Gastrocnemius medialis (tissue), 4 donors: ENCODE data around the gene CASP9. TPM values are rescaled to one million over a fixed set of nuclear protein-coding genes. Genes with fewer than 3 reads are reported as not detected.

Experiments used
- ATAC-seq, 2 donors: fragments of 150-250 bp; one replicate each; pipeline ENCODE4 v1.9.1; 2016
- DNase-seq, 2 donors: peaks; one replicate each; pipeline ENCODE4 v3.0.0-alpha.2; 2019
- H3K27ac ChIP-seq, 4 donors: fragments of 200-600 bp; sonication (generic); 1 replicate in 1 of 4; 2 replicates in 3 of 4; pipeline ENCODE4 v1.5.1; 2016 to 2018; ENCODE audit warnings: mild to moderate bottlenecking in 2 of 4, moderate library complexity in 1 of 4
- H3K27me3 ChIP-seq, 3 donors: fragments of 200-600 bp; sonication (generic) in 2 of 3; 1 replicate in 1 of 3; 2 replicates in 2 of 3; pipeline versions ENCODE4 v1.5.1 to v1.6.0; 2016 to 2019; ENCODE audit warnings: mild to moderate bottlenecking in 1 of 3, moderate library complexity in 1 of 3
- H3K36me3 ChIP-seq, 2 donors: fragments of 200-600 bp; sonication (generic) in 1 of 2; one replicate each; pipeline ENCODE4 v1.5.1; 2017 to 2018
- H3K4me1 ChIP-seq, 2 donors: fragments of 200-600 bp; sonication (generic) in 1 of 2; one replicate each; pipeline ENCODE4 v1.5.1; 2016 to 2017; ENCODE audit warnings: mild to moderate bottlenecking in 2 of 2
- H3K4me3 ChIP-seq, 4 donors: fragments of 200-600 bp; sonication (generic) in 3 of 4; 1 replicate in 1 of 4; 2 replicates in 3 of 4; pipeline ENCODE4 v1.5.1; 2016 to 2019; ENCODE audit warnings: mild to moderate bottlenecking in 2 of 4
- H3K9me3 ChIP-seq, 3 donors: fragments of 200-600 bp; sonication (generic) in 2 of 3; 1 replicate in 1 of 3; 2 replicates in 2 of 3; pipeline ENCODE4 v1.5.1; 2016 to 2019
- POLR2A ChIP-seq, 2 donors: fragments of 450-650 bp; IDR thresholded peaks; one replicate each; pipeline ENCODE4 v1.6.1; 2017; ENCODE audit warnings: antibody characterized with exemption in 2 of 2, mild to moderate bottlenecking in 2 of 2, moderate library complexity in 2 of 2
- in situ Hi-C, 4 donors: fragments of 200-750 bp; cut with MboI; loops; one replicate each; pipeline versions ENCODE4 v1.15.0 to v1.8.0; 2017; ENCODE audit warnings: low sequenced_read_pairs in 4 of 4
- intact Hi-C: fragments of 100-400 bp; cut with DNase I; formaldehyde crosslinking; loops from one replicate; pipeline ENCODE4 v1.15.1; 2023; ENCODE audit warnings: low total_unique reads
- total RNA-seq, 4 donors: library from RNA; depleted of rRNA; stranded (reverse); fragments of >200 nt; gene quantifications; one replicate each; pipeline versions ENCODE4 v1.1.0 to v1.2.3, GENCODE V29; 2016
- TF ChIP-seq, protein P1 (sequence below), 5 experiments: fragments of 450-650 bp in 3 of 5; fragments of 200-600 bp in 2 of 5; sonication (generic) in 2 of 5; IDR thresholded peaks in 4 of 5; conservative IDR thresholded peaks in 1 of 5; 1 replicate in 4 of 5; 2 replicates in 1 of 5; pipeline ENCODE4 v1.5.1; 2016 to 2019; ENCODE audit warnings: antibody characterized with exemption in 5 of 5, mild to moderate bottlenecking in 3 of 5, moderate library complexity in 3 of 5

The CASP9 gene
- total RNA-seq, 4 donors from 2014 or later = 5.2 to 9.6 (median 8.0) TPM

DNA sequence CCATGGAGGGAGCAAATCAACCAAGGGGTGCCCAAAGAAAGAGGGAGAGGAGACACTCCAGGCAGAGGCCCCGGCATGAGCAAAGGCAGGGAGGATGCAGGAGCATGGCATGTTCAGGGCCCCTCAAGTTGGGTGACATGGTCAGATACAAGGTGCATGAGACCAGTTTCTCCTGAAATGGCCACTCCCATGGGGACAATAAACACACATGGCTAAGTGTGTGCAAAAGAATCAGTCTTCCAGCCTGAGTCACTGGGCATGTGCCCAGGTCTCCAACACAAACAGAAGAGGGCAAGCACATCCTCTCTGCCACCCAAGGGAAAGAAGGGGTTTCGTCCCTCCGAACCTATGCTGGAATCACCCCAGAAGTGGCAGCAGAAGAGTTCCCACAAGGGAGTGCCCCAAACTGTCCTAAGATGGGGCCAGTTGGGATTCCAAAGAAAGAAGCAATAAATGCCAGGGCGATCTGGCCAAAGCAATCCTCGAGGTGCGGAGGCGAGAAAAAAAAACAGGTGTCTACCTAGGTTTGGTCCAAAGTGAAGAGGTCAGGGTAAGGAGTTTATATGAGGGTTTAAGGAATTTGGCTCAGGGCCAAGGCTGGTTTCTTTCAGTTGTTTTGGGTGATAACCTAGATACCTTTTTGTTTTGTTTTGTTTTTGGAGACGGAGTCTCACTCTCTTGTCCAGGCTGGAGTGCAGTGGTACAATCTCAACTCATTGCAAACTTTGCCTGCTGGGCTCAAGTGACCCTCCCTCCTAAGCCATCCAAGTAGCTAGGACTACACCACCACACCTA, 13.2 kb downstream of the CASP9 start:
- in situ Hi-C loops = no loop called here

GRCh38 chr1:15509586-15509985, 14.4 kb downstream of the CASP9 start:
- no peaks in the 10 kb centered on the region for H3K27me3 ChIP-seq
- H3K36me3 ChIP-seq = peaks cover 0 to 22% of the 10 kb centered on the region in 2 donors
- DNase-seq (no peak), ATAC-seq (no peak)
- peaks cover 0 to under 1% of the 10 kb centered on the region in 2 donors for H3K4me1 ChIP-seq
- no peak overlapping the region for H3K27ac ChIP-seq
- no peak for TF ChIP-seq POLR2A (IDR thresholded peaks at IDR 0.05)
- TF ChIP-seq, protein P1, sequence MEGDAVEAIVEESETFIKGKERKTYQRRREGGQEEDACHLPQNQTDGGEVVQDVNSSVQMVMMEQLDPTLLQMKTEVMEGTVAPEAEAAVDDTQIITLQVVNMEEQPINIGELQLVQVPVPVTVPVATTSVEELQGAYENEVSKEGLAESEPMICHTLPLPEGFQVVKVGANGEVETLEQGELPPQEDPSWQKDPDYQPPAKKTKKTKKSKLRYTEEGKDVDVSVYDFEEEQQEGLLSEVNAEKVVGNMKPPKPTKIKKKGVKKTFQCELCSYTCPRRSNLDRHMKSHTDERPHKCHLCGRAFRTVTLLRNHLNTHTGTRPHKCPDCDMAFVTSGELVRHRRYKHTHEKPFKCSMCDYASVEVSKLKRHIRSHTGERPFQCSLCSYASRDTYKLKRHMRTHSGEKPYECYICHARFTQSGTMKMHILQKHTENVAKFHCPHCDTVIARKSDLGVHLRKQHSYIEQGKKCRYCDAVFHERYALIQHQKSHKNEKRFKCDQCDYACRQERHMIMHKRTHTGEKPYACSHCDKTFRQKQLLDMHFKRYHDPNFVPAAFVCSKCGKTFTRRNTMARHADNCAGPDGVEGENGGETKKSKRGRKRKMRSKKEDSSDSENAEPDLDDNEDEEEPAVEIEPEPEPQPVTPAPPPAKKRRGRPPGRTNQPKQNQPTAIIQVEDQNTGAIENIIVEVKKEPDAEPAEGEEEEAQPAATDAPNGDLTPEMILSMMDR (IDR thresholded peaks at IDR 0.05 in 4 of 5, conservative IDR thresholded peaks at IDR 0.05 in 1 of 5) = no peak
- no peak overlapping the region for H3K4me3 ChIP-seq
- intact Hi-C loops = no loop called here
- no peaks in the 10 kb centered on the region for H3K9me3 ChIP-seq
- in situ Hi-C loops = no loop called here

More for the DNA sequence above, 13.2 kb downstream of the CASP9 start:
- Histone ChIP-seq H3K27me3 (no peaks in the 10 kb centered on the region), H3K27ac (no peak overlapping the region), H3K4me3 (no peak overlapping the region), H3K36me3 (peaks cover 0 to 11% of the 10 kb centered on the region in 2 donors), H3K9me3 (no peaks in the 10 kb centered on the region), H3K4me1 (no peaks in the 10 kb centered on the region)
- ATAC-seq (no peak), DNase-seq (no peak)
- no peak for TF ChIP-seq POLR2A (IDR thresholded peaks at IDR 0.05)
- TF ChIP-seq, protein P1 (IDR thresholded peaks at IDR 0.05 in 4 of 5, conservative IDR thresholded peaks at IDR 0.05 in 1 of 5) = no peak
- intact Hi-C loops = no loop called here

GRCh38 chr1:15508700-15509487, 15.1 kb downstream of the CASP9 start:
- H3K27ac ChIP-seq = no peak overlapping the region
- in situ Hi-C loops = no loop called here
- H3K4me1 ChIP-seq = peaks cover 0 to 7% of the 10 kb centered on the region in 2 donors
- ATAC-seq (no peak), DNase-seq (no peak)
- H3K27me3 ChIP-seq = no peaks in the 10 kb centered on the region
- intact Hi-C loops = no loop called here
- H3K4me3 ChIP-seq = no peak overlapping the region
- TF ChIP-seq POLR2A (IDR thresholded peaks at IDR 0.05) = no peak
- TF ChIP-seq, protein P1 (IDR thresholded peaks at IDR 0.05 in 4 of 5, conservative IDR thresholded peaks at IDR 0.05 in 1 of 5) = no peak
- H3K9me3 ChIP-seq = no peaks in the 10 kb centered on the region
- peaks cover 0 to 22% of the 10 kb centered on the region in 2 donors for H3K36me3 ChIP-seq

GRCh38 chr1:15507278-15507677, 16.7 kb downstream of the CASP9 start:
- Histone ChIP-seq H3K9me3 (no peaks in the 10 kb centered on the region), H3K36me3 (peaks cover 0 to 18% of the 10 kb centered on the region in 2 donors), H3K4me1 (peaks cover 0 to 7% of the 10 kb centered on the region in 2 donors), H3K4me3 (no peak overlapping the region), H3K27me3 (no peaks in the 10 kb centered on the region), H3K27ac (no peak overlapping the region)
- in situ Hi-C loops = no loop called here
- ATAC-seq = no peak
- intact Hi-C loops = no loop called here
- DNase-seq = no peak
- TF ChIP-seq, protein P1 (IDR thresholded peaks at IDR 0.05 in 4 of 5, conservative IDR thresholded peaks at IDR 0.05 in 1 of 5) = no peak
- TF ChIP-seq POLR2A (IDR thresholded peaks at IDR 0.05) = no peak
